Ectodermal cell (in vitro differentiated cells): ENCODE measurements around the gene HORMAD2.
"Not testable (repeated sequence)": the region's sequence is repeated elsewhere in the genome, so short reads cannot be mapped to it uniquely, and the experiment has no call there.

Experiments used
- H3K27ac ChIP-seq: 2 replicates; pipeline ENCODE4 v1.7.0; 2013; ENCODE audit warnings: mild to moderate bottlenecking, low read depth, low read length; ENCODE audit not compliant: insufficient read depth, poor library complexity, severe bottlenecking
- H3K27me3 ChIP-seq: 2 replicates; pipeline ENCODE4 v1.7.0; 2013; ENCODE audit warnings: mild to moderate bottlenecking, low read length; ENCODE audit not compliant: insufficient read depth, control insufficient read depth, poor library complexity, severe bottlenecking
- H3K36me3 ChIP-seq: one replicate; pipeline ENCODE4 v1.7.0; 2013; ENCODE audit warnings: low read length; ENCODE audit not compliant: control insufficient read depth, insufficient read depth
- H3K4me1 ChIP-seq: one replicate; pipeline ENCODE4 v1.7.0; 2013; ENCODE audit warnings: low read length; ENCODE audit not compliant: control insufficient read depth, insufficient read depth
- H3K4me3 ChIP-seq: 2 replicates; pipeline ENCODE4 v1.7.0; 2013; ENCODE audit warnings: low read depth, low read length, control low read depth; ENCODE audit not compliant: insufficient read depth
- H3K9me3 ChIP-seq: 2 replicates; pipeline ENCODE4 v1.7.0; 2013; ENCODE audit warnings: mild to moderate bottlenecking, low read length, moderate library complexity; ENCODE audit not compliant: control insufficient read depth
- WGBS, 2 experiments: methylation state at CpG; one replicate each; pipeline ENCODE4 v1.1.7; 2013; ENCODE audit warnings: missing lambda C conversion rate in 2 of 2; 5-methylcytosine and 5-hydroxymethylcytosine counted together

Gene HORMAD2

DNA sequence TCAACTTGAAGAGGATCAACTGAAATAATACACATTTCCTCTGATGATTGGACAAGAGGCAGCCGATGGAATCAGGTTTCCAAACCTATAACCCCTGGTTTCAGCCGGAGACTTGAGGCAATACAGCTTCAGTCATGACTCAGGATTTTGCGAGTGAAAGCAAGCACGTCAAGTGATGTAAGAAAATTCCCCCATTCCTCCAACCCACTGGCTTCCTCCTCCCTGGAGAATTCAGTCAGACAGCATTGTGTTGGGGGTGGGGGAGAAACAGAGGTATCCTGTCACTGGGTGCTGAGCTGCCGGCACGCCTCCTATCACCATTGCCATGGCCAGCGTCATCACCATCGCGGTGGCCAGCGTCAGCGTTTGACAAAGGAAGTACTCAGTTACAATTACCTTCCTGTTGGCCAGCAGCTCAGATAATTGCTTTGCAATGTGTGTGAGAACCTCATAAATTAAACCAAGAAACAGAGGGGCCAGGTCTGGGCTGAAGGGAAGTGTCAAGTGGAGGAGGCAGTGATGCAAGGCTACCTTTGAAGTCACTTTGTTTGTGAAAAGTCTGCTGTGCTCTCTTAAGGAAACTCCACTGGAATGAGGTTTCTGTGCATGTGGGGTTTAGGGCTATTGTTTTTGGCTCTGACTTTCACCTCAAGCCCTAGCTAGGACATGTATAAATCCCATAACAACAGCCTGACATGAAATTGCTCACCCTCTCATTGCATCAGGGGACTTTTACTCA, 116.0 kb downstream of the HORMAD2 start:
- H3K27ac ChIP-seq: no peak overlapping the region

DNA sequence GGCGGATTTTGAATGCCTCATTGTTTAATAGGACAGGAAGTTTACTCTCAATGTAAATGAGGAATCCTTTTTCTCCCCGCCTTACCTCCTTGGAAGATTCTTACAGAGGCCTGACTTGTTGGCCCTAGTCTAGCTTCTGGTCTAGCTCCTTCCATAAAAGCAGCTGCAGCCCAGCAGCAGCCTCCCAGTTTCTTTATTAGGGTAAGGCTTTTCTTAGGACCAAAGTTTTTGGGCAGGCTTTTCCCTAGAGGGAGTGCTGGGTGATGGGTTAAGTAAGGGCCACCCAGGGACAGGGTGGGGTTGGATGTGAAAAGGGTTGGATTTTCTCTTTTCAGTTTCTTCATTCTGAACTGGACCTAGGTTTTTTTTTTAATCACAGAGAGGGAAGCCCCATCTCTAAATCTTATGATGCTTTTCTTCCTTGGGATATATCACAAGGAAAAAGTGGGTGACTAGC, 116.6 kb downstream of the HORMAD2 start:
- WGBS, 2 experiments: 42 to 43% methylated on average over 2 of the region's 2 CpGs
- Histone ChIP-seq H3K4me1 (peaks cover 9% of the 10 kb centered on the region), H3K4me3 (no peak overlapping the region), H3K36me3 (no peaks in the 10 kb centered on the region), H3K9me3 (no peaks in the 10 kb centered on the region), H3K27me3 (no peaks in the 10 kb centered on the region), H3K27ac (no peak overlapping the region)

More for the DNA sequence above, 116.0 kb downstream of the HORMAD2 start:
- Histone ChIP-seq H3K27me3 (no peaks in the 10 kb centered on the region), H3K36me3 (no peaks in the 10 kb centered on the region), H3K9me3 (no peaks in the 10 kb centered on the region), H3K4me3 (no peak overlapping the region), H3K4me1 (peaks cover 9% of the 10 kb centered on the region)
- WGBS, 2 experiments: 29% methylated on average over 11 of the region's 11 CpGs

DNA sequence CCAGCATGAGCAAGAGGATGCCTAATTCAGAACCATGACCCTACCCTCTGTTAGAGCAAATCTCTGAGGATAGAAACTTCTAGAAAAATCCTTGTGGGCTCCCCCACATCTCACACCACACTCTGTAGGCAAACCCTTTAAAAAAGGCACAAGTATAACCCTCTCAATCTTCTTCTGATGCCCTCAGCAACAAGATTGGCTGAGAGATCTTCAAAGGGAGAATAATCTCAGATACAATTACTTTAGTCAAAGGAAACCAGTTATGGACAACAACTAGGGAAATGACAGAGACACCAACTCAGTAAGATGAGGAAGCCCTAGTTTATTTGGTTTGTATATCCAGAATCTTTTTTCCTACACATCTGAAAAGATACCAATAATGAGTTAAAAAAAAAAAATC, 117.1 kb downstream of the HORMAD2 start:
- no peaks in the 10 kb centered on the region for H3K36me3 ChIP-seq
- H3K27ac ChIP-seq: no peak overlapping the region
- peaks cover 9% of the 10 kb centered on the region for H3K4me1 ChIP-seq
- H3K4me3 ChIP-seq: no peak overlapping the region
- no peaks in the 10 kb centered on the region for H3K27me3 ChIP-seq
- H3K9me3 ChIP-seq: no peaks in the 10 kb centered on the region

DNA sequence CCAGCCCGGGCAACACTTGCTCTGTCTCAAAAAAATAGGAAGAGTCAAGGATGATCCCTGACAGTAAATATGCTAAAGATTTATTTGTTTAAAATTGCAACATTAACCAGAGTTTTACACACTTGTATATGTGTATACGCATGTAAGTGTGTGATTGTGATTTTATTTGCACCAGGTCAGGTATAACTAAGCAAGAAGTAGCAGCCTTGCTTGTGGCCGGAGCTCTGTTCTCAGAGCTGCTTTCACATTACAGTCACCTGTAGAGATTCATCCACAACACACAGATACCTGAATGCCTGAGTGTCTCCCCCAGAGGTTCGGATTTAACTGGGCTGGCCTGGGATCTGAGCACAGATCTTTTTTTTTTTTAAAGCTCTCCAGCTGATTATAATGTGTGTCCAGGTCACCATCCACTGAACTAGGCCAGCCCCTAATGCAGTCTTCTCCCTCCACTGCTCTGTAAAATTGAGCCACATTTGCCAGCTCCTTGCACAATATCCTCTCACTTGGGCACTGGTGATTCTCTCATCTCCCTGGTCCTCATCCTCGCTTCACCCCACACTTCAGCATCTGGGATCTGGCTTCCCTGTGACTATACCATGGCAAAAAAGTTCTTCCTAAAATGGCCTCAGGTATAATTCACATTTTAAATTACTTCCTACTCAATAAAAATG, 118.0 kb downstream of the HORMAD2 start:
- 91 to 97% methylated on average over 5 of the region's 5 CpGs for WGBS, 2 experiments
- Histone ChIP-seq H3K27ac (no peak overlapping the region), H3K27me3 (no peaks in the 10 kb centered on the region), H3K9me3 (no peaks in the 10 kb centered on the region), H3K4me3 (no peak overlapping the region), H3K36me3 (no peaks in the 10 kb centered on the region), H3K4me1 (peaks cover 9% of the 10 kb centered on the region)

DNA sequence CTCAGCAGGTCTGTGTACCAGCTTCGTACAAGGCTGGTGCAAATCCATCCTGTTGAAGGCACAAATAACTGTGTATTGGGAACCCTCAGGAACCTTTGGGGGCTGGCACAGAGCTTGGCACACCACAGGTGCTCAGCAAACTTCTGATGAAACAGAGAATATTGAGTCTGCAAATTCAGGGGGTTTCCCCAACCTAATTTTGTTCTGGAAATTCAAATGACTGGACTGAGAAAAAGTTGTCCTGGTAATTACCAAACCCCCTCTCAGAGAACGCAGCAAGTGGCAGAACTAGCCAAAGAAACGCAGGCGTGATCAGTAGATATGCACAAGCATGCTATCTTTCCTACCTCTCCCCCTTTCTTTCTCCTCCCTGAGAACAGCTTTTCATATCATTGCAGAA, 118.7 kb downstream of the HORMAD2 start:
- H3K4me3 ChIP-seq: no peak overlapping the region
- H3K27ac ChIP-seq: no peak overlapping the region
- no peaks in the 10 kb centered on the region for H3K9me3 ChIP-seq
- H3K4me1 ChIP-seq: peaks cover 9% of the 10 kb centered on the region
- WGBS, 2 experiments: 91 to 95% methylated on average over 4 of the region's 4 CpGs
- H3K27me3 ChIP-seq: no peaks in the 10 kb centered on the region
- H3K36me3 ChIP-seq: no peaks in the 10 kb centered on the region

DNA sequence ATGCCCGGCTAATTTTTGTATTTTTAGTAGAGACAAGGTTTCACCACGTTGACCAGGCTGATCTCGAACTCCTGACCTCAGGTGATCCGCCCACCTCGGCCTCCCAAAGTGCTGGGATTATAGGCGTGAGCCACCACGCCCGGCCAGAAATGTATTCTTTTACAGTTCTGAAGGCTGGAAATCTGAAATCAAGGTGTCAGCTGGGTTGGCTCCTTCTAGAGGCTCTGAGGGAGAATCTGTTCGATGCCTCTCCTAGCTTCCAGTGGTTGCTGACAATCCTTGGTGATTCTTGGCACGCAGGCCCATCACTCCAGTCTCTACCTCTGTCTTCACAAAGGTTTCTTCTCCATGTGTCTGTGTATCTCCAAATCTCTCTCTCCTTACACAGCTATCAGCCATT, 120.6 kb downstream of the HORMAD2 start:
- WGBS, 2 experiments: 88 to 96% methylated on average over 10 of the region's 10 CpGs
- H3K36me3 ChIP-seq, H3K4me1 ChIP-seq, H3K4me3 ChIP-seq, H3K27ac ChIP-seq, H3K9me3 ChIP-seq, H3K27me3 ChIP-seq: not testable (repeated sequence)

DNA sequence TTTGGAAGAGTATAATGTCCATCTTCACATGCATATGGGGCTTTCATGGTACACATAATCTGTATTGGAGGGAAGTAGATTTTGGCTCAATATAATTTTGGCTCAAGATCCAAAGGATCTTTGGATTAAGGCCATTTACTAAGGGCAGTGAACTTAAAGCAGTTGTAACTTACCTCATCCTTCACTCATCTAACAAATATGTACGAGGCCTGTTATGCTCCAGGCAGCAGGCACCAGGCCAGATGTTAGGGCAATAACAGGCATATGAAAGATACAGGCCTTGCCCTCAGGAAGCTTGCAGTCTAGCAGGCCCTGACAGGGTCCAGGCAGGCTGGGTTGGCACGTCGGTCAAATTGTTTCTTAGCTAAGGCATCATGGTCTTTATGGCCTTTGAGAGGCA, 121.7 kb downstream of the HORMAD2 start:
- H3K4me1 ChIP-seq: no peaks in the 10 kb centered on the region
- 94 to 98% methylated on average over 3 of the region's 3 CpGs for WGBS, 2 experiments
- H3K27me3 ChIP-seq: no peaks in the 10 kb centered on the region
- no peak overlapping the region for H3K4me3 ChIP-seq
- no peaks in the 10 kb centered on the region for H3K36me3 ChIP-seq
- no peak overlapping the region for H3K27ac ChIP-seq
- H3K9me3 ChIP-seq: no peaks in the 10 kb centered on the region

DNA sequence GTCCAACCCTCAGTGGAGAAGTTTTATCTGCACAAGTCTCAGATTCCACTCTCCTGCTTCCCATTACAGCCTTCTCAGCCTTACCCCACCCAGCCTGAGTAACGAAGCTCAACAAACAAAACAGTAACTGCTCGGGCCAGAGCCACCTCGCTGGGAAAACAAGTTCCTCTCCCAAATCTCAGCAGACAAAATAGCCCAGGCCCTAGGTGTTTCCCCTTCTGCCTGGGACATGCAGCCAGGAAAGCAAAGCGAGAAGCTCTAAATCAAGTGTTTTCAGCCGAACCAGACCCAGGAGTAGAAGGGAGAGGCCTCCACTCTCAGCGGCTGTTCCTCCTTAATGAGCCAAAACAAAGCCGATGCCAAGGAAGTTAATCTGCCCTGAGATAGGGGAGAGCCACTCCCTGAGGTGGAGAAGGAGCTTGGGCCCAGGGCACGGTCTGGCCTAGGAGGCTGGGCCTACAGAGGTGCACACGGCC, 122.3 kb downstream of the HORMAD2 start:
- Histone ChIP-seq H3K4me1 (no peaks in the 10 kb centered on the region), H3K36me3 (no peaks in the 10 kb centered on the region), H3K27ac (no peak overlapping the region), H3K9me3 (no peaks in the 10 kb centered on the region), H3K4me3 (no peak overlapping the region), H3K27me3 (no peaks in the 10 kb centered on the region)
- 72 to 81% methylated on average over 9 of the region's 9 CpGs for WGBS, 2 experiments

DNA sequence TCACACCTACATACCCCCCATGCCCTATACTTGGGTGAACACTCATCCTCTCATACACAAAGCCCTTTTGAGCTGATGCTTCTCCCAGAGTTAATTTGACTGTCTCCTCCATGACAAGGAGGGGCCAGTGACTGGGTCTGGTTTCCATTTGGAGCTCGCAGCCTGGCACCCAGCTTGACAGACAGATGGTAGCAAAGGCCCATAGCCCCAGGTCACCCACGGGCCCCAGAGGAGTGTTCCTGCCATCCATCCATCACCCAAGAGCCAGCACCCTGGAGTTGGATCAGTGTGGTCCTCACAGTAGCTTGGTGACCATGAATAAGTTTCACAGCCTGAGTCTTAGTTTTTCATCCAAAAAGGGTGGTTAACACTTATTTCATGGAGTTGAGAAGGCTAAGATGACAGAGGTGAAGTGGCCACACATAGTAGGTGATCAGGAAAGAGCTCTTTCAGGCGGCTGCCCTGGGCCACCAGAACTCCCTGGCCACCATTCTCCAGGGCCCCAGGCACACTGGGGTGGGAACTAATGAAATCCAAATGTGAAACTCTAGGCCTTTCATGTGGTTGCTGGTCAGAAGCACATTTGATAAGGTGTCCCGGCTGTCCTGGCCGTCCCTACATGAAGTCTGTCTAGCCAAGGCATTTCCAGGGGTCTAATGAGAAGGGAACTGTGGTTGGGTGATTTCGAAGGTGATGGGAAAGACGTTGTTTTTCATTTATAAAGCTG, 123.9 kb downstream of the HORMAD2 start:
- H3K9me3 ChIP-seq: no peaks in the 10 kb centered on the region
- H3K27ac ChIP-seq: no peak overlapping the region
- H3K4me3 ChIP-seq: no peak overlapping the region
- no peaks in the 10 kb centered on the region for H3K36me3 ChIP-seq
- 91 to 92% methylated on average over 7 of the region's 7 CpGs for WGBS, 2 experiments
- H3K27me3 ChIP-seq: no peaks in the 10 kb centered on the region
- H3K4me1 ChIP-seq: peaks cover 6% of the 10 kb centered on the region

DNA sequence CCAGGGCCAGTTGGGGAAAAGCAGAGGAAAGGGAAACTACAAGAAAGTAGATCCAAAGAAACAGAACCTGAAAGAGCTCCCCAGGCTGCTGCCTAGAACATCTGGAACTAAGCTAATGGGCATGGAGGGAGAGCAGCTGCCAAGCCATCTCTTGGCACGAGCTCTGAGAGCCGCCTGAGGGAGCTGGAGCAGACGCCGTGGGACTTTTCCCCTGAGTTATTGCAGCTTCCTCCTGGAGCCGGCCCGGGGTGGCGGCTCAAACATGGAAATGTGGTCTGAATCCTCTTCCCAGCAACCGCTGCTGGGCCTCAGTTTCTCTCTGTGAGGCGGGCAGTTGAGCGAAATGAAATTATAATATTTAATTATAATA, 124.5 kb downstream of the HORMAD2 start:
- Histone ChIP-seq H3K27ac (no peak overlapping the region), H3K9me3 (no peaks in the 10 kb centered on the region), H3K27me3 (no peaks in the 10 kb centered on the region), H3K36me3 (no peaks in the 10 kb centered on the region), H3K4me1 (peaks cover 8% of the 10 kb centered on the region), H3K4me3 (no peak overlapping the region)
- WGBS, 2 experiments: 94 to 95% methylated on average over 10 of the region's 10 CpGs
